Endothelial cell of umbilical vein (primary cell): ENCODE measurements around the gene TULP4.

Experiments
- POLR2A ChIP-seq: IDR thresholded peaks from 2 replicates; pipeline ENCODE4 v1.6.1; 2012; ENCODE audit warnings: low read depth, mild to moderate bottlenecking, control low read depth, low read length
- TF ChIP-seq, protein P1 (sequence below), 2 donors: IDR thresholded peaks; 1 replicate in 1 of 2; 2 replicates in 1 of 2; pipeline ENCODE4 v1.5.1; 2011; ENCODE audit warnings: low read length in 2 of 2, mild to moderate bottlenecking in 2 of 2, moderate library complexity in 2 of 2, control low read depth in 1 of 2, inconsistent platforms in 1 of 2, low read depth in 1 of 2; ENCODE audit not compliant: insufficient read depth in 1 of 2; ENCODE audit errors: extremely low read depth in 1 of 2

DNA sequence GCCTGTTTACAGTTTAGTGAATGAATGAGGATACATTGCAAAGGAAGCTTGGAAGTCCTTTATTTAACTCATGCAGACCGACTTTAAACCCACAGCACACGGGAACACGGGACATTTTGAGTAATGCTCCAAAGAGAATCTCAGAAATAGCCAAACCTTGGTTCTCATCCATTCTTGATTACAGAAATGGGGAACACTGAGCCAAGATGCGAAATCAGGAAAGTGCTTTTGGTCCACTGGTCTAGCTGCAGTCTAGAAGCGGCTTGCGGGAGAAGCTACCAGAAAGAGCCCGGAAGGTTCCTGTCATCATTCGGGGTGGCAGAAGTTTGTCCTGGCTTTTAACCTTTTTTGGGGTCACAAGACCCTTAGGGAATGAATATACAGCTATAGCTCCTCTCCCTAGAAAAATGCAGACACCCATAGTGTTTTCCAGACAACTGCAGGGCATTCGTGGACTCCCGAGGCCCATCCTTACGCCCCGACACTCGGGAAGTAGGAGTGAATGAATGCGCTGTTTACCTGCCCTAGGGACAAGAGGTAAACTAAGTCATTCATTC, 247.2 kb downstream of the TULP4 start:
- TF ChIP-seq, protein P1, sequence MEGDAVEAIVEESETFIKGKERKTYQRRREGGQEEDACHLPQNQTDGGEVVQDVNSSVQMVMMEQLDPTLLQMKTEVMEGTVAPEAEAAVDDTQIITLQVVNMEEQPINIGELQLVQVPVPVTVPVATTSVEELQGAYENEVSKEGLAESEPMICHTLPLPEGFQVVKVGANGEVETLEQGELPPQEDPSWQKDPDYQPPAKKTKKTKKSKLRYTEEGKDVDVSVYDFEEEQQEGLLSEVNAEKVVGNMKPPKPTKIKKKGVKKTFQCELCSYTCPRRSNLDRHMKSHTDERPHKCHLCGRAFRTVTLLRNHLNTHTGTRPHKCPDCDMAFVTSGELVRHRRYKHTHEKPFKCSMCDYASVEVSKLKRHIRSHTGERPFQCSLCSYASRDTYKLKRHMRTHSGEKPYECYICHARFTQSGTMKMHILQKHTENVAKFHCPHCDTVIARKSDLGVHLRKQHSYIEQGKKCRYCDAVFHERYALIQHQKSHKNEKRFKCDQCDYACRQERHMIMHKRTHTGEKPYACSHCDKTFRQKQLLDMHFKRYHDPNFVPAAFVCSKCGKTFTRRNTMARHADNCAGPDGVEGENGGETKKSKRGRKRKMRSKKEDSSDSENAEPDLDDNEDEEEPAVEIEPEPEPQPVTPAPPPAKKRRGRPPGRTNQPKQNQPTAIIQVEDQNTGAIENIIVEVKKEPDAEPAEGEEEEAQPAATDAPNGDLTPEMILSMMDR (IDR thresholded peaks at IDR 0.05; ENCODE audit: extremely low read depth in 1 of 2, insufficient read depth in 1 of 2, low read depth in 1 of 2, low read length in 2 of 2) = no peak
- no peak for TF ChIP-seq POLR2A
